NOMO-1 treated with DMSO at 0.1 percent for 48 hours (cell line): Measurements from ENCODE around the gene TTBK1.

ENCODE experiments used
- DNase-seq: peaks from one replicate; lab custom pipeline; 2025; ENCODE audit not compliant: unreplicated experiment; lab: John Stamatoyannopoulos, UW

Gene TTBK1

DNA sequence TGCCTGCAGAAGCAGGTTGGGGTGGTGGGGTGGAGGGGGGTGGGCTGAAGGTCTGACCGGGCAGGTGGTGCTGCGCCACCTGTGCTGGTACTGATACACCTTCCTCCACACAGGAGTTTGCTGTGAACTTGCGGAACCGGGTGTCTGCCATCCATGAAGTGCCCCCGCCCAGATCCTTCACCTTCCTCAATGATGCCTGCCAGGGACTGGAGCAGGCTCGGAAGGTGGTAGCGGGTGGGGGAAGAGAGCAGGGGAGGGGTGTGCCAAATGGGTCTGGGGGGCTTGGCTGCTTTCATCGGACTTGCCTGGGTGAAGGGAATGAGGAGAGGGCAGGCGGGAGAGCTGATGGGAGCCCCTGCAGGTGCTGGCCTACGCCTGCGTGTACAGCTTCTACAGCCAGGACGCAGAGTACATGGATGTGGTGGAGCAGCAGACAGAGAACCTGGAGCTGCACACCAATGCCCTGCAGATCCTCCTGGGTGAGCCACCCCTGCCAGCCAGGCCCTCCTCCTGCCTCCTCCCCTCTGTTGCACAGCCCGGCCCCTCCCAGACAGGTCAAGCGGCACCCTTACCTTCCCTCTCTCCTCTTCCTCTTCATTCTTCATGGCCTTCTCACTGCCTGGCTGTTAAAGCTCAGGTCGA lies 20.7 kb upstream of the TTBK1 start:
- no peak for DNase-seq

DNA sequence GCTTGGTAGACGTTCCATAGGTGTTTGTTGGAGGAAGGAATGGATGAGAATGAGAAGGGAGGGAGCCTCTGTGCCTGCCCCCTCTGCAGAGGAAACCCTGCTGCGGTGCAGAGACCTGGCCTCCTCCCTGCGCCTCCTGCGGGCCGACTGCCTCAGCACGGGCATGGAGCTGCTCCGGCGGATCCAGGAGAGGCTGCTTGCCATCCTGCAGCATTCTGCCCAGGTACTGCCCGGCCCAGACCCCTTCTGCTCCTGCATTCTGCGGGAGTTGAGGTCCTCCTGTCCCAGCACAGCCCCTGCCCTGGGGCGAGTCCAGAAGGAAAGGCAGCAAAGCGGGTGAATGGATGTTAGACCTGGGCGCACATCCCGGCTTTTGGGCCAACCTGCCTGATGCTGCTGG lies 20.1 kb upstream of the TTBK1 start:
- no peak for DNase-seq

DNA sequence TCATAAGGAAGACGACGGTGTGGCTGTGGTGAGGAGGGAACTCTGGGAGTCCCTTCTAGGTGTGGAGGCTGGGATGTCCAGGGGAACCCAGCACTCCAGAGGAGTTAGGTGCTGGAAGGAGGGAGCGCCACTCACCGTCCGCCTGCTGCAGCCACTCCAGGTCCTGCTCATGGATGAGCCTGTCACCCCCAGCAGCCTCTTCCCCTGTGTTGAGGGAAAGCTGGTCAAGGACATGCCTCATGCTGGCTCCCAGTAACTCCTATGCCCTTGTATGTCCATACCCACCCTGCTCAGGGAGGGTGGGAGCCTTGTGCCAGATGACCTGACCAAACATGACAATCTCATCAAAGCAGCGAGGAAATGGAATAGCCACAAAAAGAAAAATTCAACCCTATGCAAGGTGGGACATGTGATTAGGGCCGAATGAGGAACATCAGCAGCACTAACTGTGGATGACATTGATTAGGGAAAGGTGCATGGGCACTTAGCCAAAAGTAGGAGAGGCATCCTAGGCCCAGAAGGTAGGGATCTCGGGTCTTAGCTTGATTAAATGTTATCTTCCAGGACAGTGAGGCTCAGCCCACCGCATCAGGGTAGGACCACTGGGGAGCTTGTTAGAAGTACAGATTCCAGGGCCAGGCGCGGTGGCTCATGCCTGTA lies 17.0 kb upstream of the TTBK1 start:
- no peak for DNase-seq

DNA sequence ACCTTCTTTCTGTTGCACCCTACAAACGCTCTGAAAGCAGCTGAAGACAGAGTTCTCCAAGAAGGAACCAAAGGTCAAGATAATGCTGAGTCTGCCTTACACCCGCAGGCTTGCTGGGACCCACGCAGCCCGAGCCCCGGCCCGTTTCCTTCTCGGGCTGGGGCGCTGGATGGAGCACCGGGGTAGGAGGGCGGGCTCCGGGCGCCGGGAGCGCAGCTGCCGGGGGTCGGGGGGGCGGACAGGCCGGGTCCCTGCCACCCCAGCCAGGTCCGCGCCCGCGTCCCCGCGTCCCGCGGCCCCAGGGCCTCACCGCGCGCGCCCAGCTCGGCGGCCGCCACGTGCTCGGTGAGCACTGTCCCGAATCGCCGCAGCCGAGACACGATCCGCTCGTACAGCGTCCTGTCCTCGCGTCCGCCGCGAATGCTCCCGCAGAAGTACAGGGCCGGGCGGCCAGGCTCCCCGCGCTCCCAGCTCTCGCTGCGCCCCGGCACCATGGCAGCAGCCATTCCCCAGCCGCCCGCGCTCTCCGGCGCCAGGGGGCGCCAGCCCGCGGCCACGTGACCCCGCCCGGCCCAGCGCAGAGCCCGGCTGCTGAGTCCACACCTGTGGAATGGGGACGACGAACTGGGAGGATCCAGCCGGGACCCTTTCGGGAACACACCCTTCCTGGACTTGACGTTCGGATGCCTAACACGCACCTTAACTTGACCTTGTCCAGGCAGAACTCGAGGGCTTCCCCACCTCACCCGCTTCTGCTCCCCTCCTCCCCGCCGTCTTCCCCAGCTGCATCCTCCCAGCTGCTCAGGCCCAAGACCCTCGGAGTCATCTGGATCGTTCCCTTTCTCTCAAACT lies 14.1 kb upstream of the TTBK1 start, which contains the start of gene DNPH1:
Gene DNPH1 (minus strand): TSS at position 531 of the 852 bp plus-strand sequence. CDS start 25 bp downstream, at position 506.
- peak; percentile 36 for DNase-seq

DNA sequence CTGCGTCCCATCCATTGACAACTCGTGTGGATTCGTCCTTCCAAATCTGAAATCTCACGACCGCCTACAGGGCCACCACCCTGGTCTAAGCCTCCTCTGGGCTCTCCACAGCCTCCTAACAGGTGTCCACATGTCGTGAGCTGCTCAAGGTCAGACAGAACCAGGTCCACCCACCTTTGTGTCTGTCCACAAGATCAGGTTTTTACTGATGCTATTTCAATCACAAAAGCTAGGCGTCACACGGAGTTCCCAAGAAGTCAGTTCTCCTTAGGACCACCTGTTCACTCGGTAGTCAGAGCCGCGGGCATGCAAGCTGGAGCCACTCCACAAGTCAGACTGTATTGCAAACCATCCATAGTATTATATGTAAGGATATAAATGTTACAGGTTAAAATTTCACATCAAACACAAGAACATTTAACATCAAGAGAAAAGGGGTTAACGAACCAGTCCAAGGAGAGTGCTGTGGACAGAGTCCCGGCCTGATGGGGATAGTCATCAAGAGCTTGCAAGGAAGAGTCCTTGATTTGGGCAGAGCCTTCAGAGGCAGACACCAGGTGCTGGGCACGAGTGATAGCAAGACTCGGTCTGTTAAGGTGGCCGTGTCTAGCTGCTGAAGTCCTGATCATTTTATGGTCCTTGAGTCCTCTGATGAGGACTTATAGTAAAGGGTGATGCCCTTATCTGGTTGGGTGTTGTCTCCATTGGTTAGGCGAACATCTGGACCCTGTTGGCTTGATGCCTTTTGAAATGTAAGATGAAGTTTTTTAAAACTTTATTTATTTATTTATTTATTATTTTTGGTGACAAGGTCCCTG lies 13.3 kb upstream of the TTBK1 start:
- DNase-seq: no peak

DNA sequence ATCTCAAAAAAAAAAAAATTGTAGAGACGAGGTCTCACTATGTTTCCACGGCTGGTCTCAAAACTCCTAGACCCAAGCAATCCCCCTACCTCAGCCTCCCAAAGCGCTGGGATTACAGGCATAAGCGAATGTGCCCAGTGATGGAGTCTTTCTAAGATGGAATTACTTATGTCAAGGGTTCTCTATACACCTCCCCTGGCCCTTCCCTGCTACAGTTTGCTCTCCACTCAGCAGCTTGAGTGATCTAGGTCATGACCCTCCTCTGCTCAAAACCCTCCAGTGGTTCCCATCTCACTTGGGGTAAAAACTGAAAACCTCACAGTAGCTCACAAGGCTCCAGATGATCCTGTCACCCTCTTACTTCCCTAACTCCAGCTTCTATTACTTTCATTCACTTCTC lies 12.2 kb upstream of the TTBK1 start:
- no peak for DNase-seq

DNA sequence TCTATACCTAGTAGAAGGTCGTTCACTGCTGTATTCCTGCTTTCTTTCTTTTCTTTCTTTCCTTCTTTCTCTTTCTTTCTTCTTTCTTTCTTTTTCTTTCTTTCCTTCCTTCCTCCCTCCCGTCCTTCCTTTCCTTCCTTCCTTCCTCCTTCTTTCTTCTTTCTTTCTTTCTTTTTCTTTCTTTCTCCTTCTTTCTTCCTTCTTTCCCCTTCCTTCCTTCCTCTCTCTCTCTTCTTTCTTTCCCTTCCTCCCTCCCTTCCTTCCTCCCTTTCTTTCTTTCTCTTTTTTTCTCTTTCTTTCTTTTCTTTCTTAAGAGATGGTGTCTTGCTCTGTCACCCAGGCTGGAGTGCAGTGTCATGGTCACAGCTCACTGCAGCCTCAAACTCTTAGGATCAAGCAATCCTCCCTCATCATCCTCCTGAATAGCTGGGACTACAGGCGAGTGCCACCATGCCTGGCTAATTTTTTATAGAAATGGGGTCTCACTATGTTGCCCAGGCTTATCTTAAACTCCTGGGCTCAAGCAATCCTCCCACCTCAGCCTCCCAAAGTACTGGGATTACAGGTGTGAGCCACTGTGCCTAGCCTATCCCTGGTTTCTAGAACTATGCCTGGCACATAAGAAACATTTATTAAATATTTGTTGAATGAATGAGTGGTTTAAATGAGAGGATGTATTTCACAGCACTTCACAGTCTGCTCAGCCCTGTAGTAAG lies 11.4 kb upstream of the TTBK1 start:
- no peak for DNase-seq

DNA sequence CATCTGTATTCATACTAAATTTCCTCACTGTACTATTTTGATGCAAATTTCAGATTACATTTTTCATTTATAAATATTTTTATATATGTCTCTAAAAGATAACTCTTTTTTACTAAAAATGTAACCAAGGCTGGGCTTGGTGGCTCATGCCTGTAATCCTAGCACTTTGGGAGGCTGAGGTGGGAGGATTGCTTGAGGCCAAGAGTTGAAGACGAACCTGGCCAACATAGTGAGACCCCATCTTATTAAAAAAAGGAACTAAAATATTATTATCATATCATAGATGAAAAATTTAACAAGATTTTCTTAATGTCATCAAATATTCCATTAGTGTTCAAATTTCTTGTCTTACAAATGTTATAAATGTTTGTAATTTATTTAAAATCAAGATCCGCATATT lies 7.4 kb upstream of the TTBK1 start:
- no peak for DNase-seq

DNA sequence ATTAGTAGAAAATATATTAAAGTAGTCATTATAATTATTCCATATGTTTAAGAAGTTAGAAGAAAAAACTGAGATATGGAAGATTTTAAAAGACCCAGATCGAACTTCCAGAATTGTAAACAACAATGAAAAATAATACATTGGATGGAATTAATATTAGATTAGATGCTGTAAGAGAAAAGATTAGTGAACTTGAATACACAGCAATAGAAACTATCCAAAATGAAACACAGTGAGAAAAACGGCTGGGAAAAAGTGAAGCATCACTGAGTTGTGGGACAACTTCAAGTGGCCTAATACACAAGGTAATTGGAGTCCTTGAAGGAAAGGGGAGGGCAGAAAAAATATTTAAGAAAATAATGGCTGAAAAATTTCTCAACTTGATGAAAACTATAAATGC lies 4.2 kb upstream of the TTBK1 start:
- DNase-seq: no peak

DNA sequence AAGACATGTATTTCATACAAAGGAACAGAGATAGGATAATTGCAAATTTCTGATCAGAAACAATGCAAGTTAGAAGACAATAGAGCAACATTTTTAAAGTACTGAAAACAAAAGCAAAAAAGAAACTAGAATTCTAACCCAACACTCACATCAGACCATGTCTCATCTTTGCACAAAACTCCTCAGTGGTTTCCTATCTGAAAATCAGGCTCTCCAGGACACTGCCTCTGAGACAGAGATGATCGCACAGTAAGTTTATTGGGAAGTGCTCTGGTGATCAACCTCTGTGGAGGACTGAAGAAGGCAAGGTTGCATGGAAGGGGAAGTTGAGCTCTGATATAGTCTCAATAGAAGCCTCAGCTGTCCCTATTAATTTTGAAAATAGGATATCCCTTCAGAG lies 2.3 kb upstream of the TTBK1 start:
- peak; percentile 35 for DNase-seq

DNA sequence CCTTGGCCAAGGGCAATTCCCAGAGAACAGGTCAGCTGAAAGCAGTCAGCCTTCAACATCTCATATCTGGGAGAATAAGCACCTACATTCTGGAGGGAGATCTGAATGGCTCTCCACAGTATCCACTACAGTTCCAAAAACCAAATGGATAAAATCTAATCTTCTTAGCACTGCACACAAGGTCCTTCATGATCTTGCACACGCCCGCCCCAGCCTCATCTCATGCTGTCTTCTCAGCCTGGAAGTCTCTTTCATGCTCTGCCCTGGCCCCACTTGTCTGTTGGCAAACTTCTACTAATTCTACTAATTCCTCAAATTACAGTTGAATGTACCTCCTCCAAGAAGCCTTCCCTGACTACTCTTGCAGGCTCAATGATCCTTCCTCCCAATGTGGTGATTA lies 1.8 kb upstream of the TTBK1 start:
- DNase-seq: no peak

DNA sequence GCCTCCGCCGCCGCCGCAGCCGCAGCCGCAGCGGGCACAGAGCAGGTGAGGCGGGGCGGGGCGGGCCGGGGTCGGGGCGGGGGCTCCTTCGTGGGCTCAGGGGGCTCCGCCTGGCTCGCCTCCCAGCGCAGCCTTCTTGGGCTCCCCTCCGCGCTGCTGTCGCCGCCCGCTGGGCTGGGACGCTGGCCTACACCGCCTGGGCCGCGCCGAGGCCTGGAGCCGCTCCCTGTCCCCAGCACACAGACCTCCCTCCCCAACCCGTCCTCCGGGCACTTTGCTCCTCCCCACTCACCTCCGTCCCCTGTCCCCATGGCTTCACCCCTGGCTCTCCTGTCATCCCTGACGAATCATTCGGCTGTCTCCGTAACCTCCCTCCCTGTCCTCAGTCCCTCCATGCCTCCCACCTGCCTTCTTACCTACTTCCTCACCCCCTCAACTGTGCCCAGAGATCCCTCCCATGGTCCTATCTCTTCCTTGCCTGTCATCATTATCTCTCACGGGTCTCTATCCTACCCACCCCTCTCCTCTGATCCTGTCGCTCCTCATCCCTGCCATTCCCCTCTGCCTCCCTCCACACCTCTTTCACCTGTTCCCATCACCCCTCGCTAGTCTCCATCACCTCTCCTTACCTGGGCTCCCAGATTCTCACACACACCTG lies 512 bp downstream of the TTBK1 start:
- no peak for DNase-seq

DNA sequence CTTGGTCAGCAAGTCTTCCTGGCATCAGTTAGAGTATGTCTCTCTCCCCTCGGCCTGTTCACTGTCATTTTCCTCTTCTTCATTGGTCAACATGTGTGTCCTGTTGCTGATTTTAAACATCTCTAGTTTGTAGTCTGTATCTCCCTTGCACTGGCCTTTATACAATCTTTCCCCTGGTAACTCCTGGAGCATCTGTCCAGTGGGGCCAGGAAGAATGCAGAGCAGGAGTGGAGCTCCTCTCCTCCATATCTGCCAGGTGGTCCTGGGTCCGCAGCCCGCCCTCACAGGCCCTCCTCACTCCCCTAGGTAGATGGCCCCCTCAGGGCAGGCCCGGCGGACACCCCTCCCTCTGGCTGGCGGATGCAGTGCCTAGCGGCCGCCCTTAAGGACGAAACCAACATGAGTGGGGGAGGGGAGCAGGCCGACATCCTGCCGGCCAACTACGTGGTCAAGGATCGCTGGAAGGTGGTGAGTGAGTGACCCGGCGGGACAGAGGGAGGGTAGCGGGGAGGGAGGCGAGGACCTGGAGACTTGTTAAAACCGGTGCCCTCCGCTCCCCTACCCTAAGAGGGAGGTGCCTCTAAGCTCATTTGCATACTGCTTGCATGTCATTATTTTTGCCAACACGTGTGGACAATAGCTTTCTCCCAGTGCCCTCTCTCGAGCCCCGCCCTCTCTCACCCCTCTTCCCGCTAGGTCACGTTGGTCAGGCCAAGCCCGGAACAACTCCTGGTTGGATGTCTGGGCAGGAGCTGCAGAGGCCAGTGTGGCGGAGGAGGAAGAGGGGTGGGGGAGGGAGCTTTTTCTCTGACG lies 3.2 kb downstream of the TTBK1 start:
- DNase-seq: no peak

DNA sequence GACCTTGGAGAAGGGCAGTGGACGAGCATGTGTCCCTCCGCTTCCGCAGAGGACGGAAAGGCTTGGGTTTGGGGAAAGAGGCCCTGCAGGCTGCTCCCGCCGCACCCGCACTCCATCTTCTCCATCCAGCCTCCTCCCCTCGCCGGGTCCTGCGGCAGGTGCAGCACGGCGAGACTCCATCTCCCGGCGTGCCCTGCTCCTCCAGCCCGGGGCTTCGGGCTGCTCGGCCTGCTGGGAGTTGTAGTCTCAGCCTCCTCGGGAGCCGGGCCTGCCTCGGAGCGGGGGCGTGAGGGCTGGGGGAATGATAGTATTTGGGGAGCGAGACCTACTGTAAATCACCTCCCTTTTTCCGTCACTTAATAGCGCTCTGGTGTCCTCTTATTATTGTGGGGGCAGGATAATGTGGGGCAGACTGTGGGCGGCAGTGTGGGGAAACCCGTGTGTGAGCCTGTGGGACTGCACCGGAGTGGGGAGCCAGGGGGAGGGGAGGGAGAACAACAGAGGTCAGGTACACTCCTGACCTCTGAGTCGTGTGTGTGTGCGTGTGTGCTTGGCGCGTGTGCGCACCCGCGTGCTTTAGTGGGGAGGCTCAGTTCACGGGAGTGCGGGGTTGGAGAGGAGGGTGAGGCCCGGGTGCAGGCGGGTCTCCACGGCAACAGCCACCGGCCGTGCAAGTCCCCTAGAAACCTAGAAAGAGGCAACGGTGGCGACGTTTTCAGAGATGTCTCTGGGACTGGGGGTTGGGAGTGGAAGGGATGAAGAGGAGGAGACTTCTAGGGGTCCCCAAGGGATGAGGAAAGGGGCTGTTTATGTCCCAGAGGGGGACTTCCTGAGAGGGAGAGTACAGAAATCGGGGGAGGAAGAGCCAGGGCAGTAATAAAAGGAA lies 4.1 kb downstream of the TTBK1 start:
- DNase-seq: peak; percentile 68

DNA sequence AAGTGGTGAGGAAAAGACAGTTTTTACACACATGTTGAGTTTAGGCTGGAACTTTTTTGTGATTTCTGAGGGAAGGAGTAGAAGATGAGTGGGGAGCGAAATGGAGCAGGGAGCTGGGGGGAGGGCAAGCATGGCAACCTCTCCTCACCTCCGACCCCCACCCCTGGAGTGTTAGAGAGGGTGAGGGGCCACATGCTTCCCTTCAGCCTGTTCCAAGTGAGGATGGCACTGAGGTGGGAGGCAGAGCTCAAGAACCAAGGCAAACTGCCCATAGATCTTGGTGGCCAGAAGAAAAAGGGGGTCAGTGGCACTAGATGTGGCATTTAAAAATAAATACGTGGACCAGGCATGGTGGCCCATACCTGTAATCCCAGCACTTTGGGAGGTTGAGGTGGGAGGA lies 4.8 kb downstream of the TTBK1 start:
- no peak for DNase-seq

DNA sequence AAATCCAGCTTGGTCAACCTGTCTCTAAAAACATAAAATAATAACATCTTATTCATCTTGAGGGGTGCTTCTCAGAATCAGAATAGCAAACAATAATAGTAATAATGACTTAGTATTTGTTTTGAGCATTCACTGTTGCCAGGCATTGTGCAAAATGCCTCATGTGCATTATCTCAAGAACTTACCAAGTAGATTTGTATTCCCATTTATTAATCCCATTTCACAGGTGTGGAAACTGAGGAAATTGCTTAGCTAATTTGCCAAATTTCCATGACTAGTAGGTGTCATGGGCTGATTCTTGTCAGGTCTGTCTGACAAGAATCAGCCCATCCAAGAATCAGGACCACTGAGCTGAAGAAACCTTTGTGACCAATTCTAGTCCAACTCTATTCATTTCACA lies 5.5 kb downstream of the TTBK1 start:
- DNase-seq: no peak

DNA sequence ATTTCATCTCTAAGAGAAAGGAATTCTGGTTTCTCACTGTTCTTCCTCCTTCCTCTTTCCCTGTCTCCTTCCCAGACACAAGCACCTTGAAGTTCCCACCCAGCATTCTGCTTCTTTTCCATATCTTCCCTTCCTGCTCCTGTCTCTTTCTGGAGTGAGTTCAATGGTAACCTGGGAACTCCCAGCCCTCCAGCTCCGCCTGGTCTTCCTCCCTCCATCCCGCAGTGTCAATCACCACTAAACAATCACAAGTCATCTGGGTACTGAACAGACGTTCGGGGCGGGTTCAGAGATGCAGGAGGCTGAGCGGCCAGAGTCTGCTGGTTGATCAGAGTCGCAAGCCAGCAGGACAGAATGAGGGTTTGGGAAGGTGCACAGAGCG lies 7.7 kb downstream of the TTBK1 start:
- no peak for DNase-seq

DNA sequence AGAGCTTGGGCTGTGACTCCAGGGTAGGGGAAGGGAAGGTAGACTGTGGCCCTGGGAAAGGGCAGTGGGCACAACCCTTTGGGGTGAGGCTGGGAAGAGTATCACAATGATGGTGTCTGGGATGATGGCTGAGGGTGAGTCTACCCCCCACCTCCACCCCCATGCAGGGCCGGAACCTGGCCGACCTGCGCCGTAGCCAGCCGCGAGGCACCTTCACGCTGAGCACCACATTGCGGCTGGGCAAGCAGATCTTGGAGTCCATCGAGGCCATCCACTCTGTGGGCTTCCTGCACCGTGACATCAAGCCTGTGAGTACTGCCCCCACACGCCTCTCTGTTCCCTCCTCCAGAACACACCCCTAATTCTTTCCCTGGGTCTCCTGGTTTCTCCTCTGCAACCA lies 10.1 kb downstream of the TTBK1 start:
- no peak for DNase-seq
